GM21529 (cell line): ENCODE results near the gene MYADML2.

Experiments
- ATAC-seq: cut with Tn5 transposase; IDR thresholded peaks from one replicate; pipeline ENCODE4 v1.9.1; 2021; ENCODE audit not compliant: unreplicated experiment

MYADML2 gene

GRCh38 chr17:81901167-81902022, 45.6 kb downstream of the MYADML2 start:
- no peak for ATAC-seq

GRCh38 chr17:81900181-81900820, 46.7 kb downstream of the MYADML2 start:
- no peak for ATAC-seq

- no peak for ATAC-seq
Measured at GRCh38 chr17:81899514-81900166, 47.4 kb downstream of the MYADML2 start.

- no peak for ATAC-seq
Measured at GRCh38 chr17:81898885-81899284, 48.1 kb downstream of the MYADML2 start.

GRCh38 chr17:81898029-81898866, 48.8 kb downstream of the MYADML2 start:
- ATAC-seq = no peak

GRCh38 chr17:81895400-81895799, 51.6 kb downstream of the MYADML2 start:
- ATAC-seq = no peak

- ATAC-seq = peak; percentile 7
Measured at GRCh38 chr17:81891303-81891552, 55.8 kb downstream of the MYADML2 start.

GRCh38 chr17:81890447-81891302, 56.4 kb downstream of the MYADML2 start:
- ATAC-seq = peak; percentile 0
